T1000 (cell line): Measurements from ENCODE around the gene PRR15L.
"Not testable (repeated sequence)": the region's sequence is repeated elsewhere in the genome, so short reads cannot be mapped to it uniquely, and the experiment has no call there.

ENCODE experiments used
- DNase-seq: peaks from one replicate; lab custom pipeline; 2025; ENCODE audit warnings: mixed read lengths; lab: John Stamatoyannopoulos, UW

PRR15L gene

GRCh38 chr17:47935468-47935867 lies 22.2 kb downstream of the PRR15L start:
- DNase-seq: not testable (repeated sequence)

GRCh38 chr17:47934856-47935255 lies 22.8 kb downstream of the PRR15L start:
- DNase-seq: peak; percentile 34

- DNase-seq: no peak
These were observed 25.8 kb downstream of the PRR15L start for GRCh38 chr17:47931848-47932247.

GRCh38 chr17:47929218-47930000 lies 28.3 kb downstream of the PRR15L start:
- no peak for DNase-seq

GRCh38 chr17:47928415-47928814 lies 29.3 kb downstream of the PRR15L start:
- no peak for DNase-seq

- DNase-seq: no peak
These were observed 29.8 kb downstream of the PRR15L start for GRCh38 chr17:47927821-47928400.

- no peak for DNase-seq
These were observed 32.0 kb downstream of the PRR15L start for GRCh38 chr17:47925678-47925988.

GRCh38 chr17:47924785-47925677 lies 32.7 kb downstream of the PRR15L start:
- DNase-seq: no peak

- not testable (repeated sequence) for DNase-seq
These were observed 37.8 kb downstream of the PRR15L start for GRCh38 chr17:47919889-47920288.

GRCh38 chr17:47918991-47919390 lies 38.7 kb downstream of the PRR15L start:
- no peak for DNase-seq

GRCh38 chr17:47918006-47918405 lies 39.7 kb downstream of the PRR15L start:
- no peak for DNase-seq

GRCh38 chr17:47917581-47917980 lies 40.1 kb downstream of the PRR15L start:
- no peak for DNase-seq

- DNase-seq: no peak
These were observed 41.0 kb downstream of the PRR15L start for GRCh38 chr17:47916489-47917208.

GRCh38 chr17:47915776-47916398 lies 41.8 kb downstream of the PRR15L start:
- DNase-seq: no peak

GRCh38 chr17:47914306-47914948 lies 43.3 kb downstream of the PRR15L start:
- no peak for DNase-seq

- DNase-seq: no peak
These were observed 44.6 kb downstream of the PRR15L start for GRCh38 chr17:47913050-47913449.

- DNase-seq: no peak
These were observed 49.6 kb downstream of the PRR15L start for GRCh38 chr17:47907932-47908562.

- DNase-seq: no peak
These were observed 51.2 kb downstream of the PRR15L start for GRCh38 chr17:47906443-47906842.

- no peak for DNase-seq
These were observed 52.4 kb downstream of the PRR15L start for GRCh38 chr17:47905221-47905733.

GRCh38 chr17:47902039-47902744 lies 55.5 kb downstream of the PRR15L start:
- no peak for DNase-seq
